Inflammatory macrophage treated with lipopolysaccharide for 4 hours (primary cell): ENCODE measurements around the gene CEP76.

ENCODE experiments used
- DNase-seq: peaks from one replicate; pipeline ENCODE4 v3.0.0-alpha.2; 2020

Gene CEP76, protein sequence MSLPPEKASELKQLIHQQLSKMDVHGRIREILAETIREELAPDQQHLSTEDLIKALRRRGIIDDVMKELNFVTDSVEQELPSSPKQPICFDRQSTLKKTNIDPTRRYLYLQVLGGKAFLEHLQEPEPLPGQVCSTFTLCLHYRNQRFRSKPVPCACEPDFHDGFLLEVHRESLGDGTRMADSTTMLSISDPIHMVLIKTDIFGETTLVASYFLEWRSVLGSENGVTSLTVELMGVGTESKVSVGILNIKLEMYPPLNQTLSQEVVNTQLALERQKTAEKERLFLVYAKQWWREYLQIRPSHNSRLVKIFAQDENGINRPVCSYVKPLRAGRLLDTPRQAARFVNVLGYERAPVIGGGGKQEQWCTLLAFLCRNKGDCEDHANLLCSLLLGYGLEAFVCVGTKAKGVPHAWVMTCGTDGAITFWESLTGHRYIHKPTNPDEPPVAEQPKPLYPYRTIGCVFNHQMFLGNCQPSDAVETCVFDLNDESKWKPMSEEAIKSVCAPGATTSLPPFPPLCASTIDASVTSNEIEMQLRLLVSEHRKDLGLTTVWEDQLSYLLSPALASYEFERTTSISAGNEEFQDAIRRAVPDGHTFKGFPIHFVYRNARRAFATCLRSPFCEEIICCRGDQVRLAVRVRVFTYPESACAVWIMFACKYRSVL

GRCh38 chr18:12702221-12703095 is at the start of gene CEP76, which contains the start of gene PSMG2:
Gene CEP76 (minus strand): TSS chr18:12702723. CDS start chr18:12702548, 175 bp downstream.
Gene PSMG2 (plus strand): TSS chr18:12703042. CDS start chr18:12703108, 66 bp downstream.
- peak; percentile 92 for DNase-seq

DNA sequence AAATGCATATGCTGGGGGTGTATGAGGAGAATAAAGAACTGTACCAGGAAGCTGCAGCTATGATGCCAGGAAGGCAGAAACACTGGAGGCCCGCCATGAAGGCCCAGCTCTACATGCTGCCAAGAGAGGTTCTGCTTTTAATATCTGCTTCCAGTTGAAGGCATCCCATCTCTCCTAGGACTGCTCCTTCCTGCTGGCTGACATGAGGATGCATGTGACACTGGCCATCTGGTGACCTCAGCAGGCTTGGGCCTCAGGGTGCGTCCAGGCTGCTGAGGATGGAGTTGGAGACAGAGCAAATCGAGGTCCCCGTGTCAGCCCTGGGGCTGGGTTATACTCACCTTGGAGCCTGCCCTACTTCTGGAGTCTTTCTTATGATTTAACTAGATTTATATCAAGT is 49.4 kb upstream of the CEP76 start:
- DNase-seq = no peak

- DNase-seq = no peak
These were observed 49.0 kb upstream of the CEP76 start for GRCh38 chr18:12751503-12751884.

- DNase-seq = no peak
These were observed 48.4 kb upstream of the CEP76 start for GRCh38 chr18:12750715-12751502.

DNA sequence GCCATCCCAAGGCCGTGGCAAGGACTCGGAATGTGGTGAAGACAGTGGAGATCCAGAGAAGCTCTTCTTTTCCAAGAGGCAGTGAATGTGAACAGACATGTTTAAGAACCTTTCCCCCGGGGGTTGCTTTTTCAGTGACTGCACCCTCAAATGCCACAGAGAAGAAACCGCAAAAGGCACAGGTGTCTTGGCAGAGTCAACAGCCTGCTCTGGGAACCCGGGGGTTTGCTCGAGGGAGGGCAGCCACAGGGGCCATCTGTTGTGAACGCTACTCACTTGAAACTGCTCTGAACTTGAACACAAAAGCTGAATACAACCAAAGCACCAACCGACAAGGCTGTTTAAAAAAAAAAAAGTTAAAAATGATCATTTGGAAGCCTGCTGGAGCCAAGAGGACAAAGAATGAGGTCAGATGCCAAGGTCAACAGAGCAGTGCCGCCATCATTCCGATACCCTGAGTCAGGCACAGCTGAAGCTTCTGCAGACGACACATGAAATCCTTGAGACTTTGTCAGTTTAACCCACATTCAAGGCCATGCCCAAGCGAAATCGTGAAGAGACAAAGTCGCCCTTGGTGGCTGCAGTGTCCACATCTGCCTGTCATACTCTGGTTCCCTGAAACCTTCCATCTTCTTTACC is 47.7 kb upstream of the CEP76 start:
- no peak for DNase-seq

GRCh38 chr18:12749121-12749520 is 46.6 kb upstream of the CEP76 start:
- no peak for DNase-seq

DNA sequence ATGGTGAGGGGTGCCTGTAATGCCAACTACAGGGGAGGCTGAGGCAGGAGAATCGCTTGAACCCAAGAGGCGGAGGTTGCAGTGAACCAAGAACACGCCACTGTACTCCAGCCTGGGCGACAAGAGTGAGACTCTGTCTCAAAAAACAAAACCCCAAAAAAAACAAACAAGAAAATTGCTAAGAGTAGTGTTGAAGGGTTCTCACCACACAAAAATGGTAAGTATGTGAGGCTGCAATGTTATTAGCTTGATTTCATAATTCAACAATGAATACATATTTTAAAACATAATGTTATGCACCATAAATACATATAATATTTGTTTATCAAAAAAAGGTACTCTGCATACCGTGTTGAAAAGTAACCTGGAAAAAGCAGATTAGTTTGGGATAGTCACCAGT is 46.1 kb upstream of the CEP76 start:
- no peak for DNase-seq

- no peak for DNase-seq
These were observed 45.2 kb upstream of the CEP76 start for GRCh38 chr18:12747530-12748315.

GRCh38 chr18:12745095-12745795 is 42.7 kb upstream of the CEP76 start:
- no peak for DNase-seq

- DNase-seq = peak; percentile 63
These were observed 41.6 kb upstream of the CEP76 start for GRCh38 chr18:12744103-12744502.

DNA sequence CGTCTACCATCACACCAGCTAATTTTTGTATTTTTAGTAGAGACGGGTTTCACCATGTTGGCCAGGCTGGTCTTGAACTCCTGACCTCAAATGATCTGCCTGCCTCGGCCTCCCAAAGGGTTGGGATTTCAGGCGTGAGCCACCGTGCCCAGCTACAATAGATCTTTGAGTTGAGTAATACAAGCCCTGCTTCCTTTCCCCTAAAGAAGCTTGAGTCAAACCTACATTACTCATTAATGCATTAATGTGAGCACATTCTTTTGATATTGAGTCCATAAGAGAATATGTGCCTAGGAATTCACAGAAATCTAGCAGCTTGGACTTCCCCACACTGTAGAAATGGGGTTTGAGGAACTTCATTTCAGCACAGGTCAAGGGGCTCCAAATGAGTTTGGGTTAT is 39.9 kb upstream of the CEP76 start:
- peak; percentile 29 for DNase-seq

- no peak for DNase-seq
These were observed 38.8 kb upstream of the CEP76 start for GRCh38 chr18:12741351-12741750.

DNA sequence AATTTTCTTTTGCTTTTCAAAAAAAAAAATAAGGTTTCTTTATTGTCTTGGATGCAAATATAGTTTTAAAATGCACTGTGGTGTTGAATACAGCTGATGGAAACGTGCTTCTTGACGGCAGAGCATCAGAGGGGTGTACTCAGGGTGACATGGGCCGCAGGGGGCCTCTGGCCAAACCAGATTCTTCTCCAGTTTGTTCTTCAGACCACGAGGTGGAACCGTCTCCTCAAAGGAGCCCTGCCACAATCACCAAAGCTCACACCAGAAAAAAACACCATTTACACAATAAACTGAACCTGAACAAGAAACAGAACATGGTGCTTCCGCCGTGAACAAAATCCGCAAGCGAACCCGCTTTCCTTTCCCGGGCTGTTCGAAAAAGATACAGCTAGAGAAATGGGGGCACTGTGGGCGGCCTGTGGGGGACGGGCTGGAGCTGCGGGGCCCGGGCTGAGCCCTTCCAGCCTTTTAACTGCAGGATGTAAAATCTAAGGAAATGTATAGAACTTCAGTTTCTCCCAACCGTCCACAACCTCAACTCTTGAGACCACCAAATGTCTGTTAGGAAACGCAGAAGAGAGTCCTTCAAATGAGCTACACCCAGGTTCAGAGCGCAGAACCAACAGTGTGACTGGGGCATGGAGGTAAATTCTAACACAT is 34.9 kb upstream of the CEP76 start:
- no peak for DNase-seq

DNA sequence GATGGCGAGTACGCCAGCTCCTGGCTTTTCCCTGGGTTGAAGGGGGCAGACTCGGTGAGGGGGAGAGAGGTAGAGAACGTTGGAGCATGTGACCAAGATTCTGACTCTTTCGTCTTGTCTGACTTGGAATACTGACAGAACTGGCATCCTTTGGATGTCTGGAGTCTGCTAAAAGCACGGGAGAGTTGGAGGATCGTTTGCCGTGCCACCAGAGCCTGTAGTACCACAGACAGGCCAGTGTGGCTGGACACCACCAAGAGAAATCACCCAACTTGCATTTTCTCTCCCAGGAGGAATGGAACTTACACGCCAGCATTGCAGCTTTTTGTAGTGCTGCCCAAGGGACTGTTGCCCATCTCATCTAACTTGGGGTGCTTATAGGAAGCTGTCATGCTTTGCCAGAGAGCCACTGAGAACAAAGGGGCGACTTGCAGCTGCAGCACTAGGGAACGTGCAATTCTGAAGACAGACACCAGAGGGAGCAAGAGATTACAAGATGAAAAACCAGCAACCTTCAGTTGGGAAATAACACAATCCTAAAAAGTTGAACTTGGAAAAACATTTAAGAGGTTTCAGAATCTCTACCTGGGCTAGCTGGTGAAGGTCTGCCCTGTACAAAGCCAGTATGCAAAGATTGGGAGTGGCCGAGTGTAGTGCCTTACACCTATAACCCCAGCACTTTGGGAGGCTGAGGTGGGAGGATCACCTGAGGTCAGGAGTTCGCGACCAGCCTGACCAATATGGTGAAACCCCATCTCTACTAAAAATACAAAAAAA is 24.4 kb upstream of the CEP76 start:
- DNase-seq = peak; percentile 68

GRCh38 chr18:12726331-12726730 is 23.8 kb upstream of the CEP76 start:
- peak; percentile 50 for DNase-seq

DNA sequence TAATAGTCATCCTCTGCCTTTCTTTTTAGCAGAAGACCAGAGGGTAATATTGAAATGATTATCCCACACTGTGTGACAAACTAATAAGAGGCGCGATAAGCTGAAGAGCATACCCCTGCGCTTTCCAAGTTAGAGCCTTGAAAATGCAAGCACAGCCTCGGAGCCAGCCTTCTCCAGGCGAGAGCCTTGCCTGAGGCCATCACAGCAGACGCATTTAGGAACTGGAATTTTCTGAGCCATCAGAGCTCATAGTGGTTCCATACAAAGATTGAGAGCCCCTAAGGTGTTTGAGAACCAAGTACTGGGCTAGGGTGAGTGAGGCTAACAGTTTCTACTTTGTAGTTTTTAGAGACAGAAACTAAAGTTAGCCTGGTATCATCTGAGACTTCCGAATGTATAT is 20.2 kb upstream of the CEP76 start:
- DNase-seq = no peak

DNA sequence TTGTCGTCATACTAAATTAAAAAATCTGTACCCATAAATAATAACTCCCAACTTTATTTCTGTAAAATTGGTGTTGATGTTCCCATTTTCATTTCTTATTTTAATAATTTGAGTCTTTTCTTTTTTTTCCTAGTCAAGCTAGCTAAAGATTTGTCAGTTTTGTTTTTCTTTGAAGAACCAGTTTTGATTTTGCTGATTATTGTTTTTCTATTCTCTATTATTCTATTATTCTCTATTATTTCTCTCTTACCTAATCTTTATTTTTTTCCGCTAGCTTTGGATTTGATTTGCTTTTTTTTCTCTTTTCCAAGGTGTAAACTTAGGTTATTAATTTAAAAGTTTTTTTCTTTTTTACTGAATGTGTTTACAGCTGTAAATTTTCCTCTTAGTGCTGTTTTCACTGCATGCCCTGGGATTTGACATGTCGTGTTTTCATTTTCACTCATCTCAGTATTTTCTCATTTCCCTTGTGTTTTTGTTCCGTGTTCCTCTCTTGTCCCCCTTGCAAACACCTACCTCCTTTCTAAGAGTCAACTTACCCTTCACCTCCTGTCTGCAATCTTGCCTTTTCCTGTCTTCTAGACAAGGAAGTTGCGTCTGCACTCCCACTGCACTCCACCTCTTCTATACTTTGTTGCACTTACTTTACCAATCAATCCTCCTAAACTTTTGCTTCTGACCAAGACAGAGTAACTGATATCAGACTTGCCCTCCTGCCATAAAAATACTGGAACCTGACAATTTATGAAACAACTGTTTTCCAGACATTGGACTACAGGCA is 19.2 kb upstream of the CEP76 start:
- no peak for DNase-seq

DNA sequence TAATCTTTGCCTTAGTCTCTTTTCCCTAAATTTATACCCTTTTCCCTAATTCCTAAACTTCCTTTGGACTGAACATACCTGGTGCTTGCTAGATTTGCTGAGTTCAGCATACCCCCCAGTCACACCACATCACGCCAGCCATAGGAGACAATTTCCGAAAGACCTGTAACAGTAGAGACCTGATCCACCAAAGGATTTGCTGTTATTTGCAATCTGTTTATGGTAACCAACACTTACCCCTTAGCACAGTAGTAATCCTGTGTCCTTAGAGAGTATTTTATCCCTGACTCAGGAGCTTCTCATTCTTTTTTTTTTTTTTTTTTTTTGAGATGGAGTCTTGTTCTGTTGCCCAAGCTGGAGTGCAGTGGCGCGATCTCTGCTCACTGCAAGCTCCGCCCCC is 8.9 kb upstream of the CEP76 start:
- no peak for DNase-seq
